Right cardiac atrium (tissue), 5 donors: Measurements from ENCODE around the gene CACFD1. TPM values are rescaled to one million over a fixed set of nuclear protein-coding genes. Genes with fewer than 3 reads are reported as not detected.

Experiments used
- polyA plus RNA-seq: library from polyadenylated mRNA; stranded (reverse); fragments of 200-250 nt; gene quantifications from one replicate; pipeline ENCODE4 v1.2.3, GENCODE V29; 2013
- total RNA-seq, 4 donors: library from RNA; stranded (reverse); fragmentation: NEBNext Ultra II Directional; extraction: Animal tissue kit (Norgen Biotek cat#: 25700); gene quantifications; one replicate each; pipeline ENCODE4 v1.2.1, GENCODE V29; 2021
- donor health status: healthy with polysubstance abuse.
- donor health status: DM: no; HTN: yes; CAD: no.
- donor health status: DM: no; HTN: no; CAD: no.
- donor health status: DM: no; HTN: yes; CAD: no; lungs with severe emphysema.
- donor health status: DM: yes; HTN: yes; CAD: no.

CACFD1 gene
- total and polyA plus RNA-seq, 5 donors, result 10.8 to 13.9 (median 13.7) TPM

Other genes with a start within 250 kb of the CACFD1 start
- 1 to 10 TPM in 3 of 4 donors, under 1 TPM in 1; 0.66 to 2.0 (median 1.6) TPM for gene ABO, start 184.8 kb upstream of the CACFD1 start, total RNA-seq
- 1.0 TPM for gene ABO, start 184.8 kb upstream of the CACFD1 start, polyA plus RNA-seq
- gene SURF6, start 123.8 kb upstream of the CACFD1 start, total RNA-seq, result 10 to 100 TPM; 10.9 to 13.2 (median 11.9) TPM
- 13.9 TPM for gene SURF6, start 123.8 kb upstream of the CACFD1 start, polyA plus RNA-seq
- gene MED22, start 111.8 kb upstream of the CACFD1 start, total RNA-seq, result 10 to 100 TPM; 19.0 to 22.7 (median 20.6) TPM
- 15.2 TPM for gene MED22, start 111.8 kb upstream of the CACFD1 start, polyA plus RNA-seq
- gene RPL7A, start 111.8 kb upstream of the CACFD1 start, total RNA-seq, result 1,000 to 10,000 TPM in 3 of 4 donors, 100 to 1,000 TPM in 1; 973 to 1,213 (median 1,047) TPM
- 1,455 TPM for gene RPL7A, start 111.8 kb upstream of the CACFD1 start, polyA plus RNA-seq
- 10 to 100 TPM; 34.0 to 54.4 (median 43.1) TPM for gene SURF1, start 103.5 kb upstream of the CACFD1 start, total RNA-seq
- 98.8 TPM for gene SURF1, start 103.5 kb upstream of the CACFD1 start, polyA plus RNA-seq
- gene SURF2, start 103.4 kb upstream of the CACFD1 start, total RNA-seq, result 10 to 100 TPM; 11.3 to 13.3 (median 12.5) TPM
- 23.4 TPM for gene SURF2, start 103.4 kb upstream of the CACFD1 start, polyA plus RNA-seq
- gene SURF4, start 83.9 kb upstream of the CACFD1 start, total RNA-seq, result 100 to 1,000 TPM in 1 of 4 donors, 10 to 100 TPM in 3; 70.2 to 129 (median 91.5) TPM
- 67.2 TPM for gene SURF4, start 83.9 kb upstream of the CACFD1 start, polyA plus RNA-seq
- gene STKLD1, start 83.6 kb upstream of the CACFD1 start, total RNA-seq, result 1 to 10 TPM in 1 of 4 donors, under 1 TPM in 2, not detected in 1; 0.31 to 1.0 (median 0.37) TPM
- gene STKLD1, start 83.6 kb upstream of the CACFD1 start, polyA plus RNA-seq, result 1.3 TPM
- gene REXO4, start 42.0 kb upstream of the CACFD1 start, total RNA-seq, result 10 to 100 TPM; 11.9 to 16.3 (median 15.0) TPM
- 10.5 TPM for gene REXO4, start 42.0 kb upstream of the CACFD1 start, polyA plus RNA-seq
- 1 to 10 TPM; 2.1 to 4.1 (median 3.5) TPM for gene ADAMTS13, start 37.6 kb upstream of the CACFD1 start, total RNA-seq
- gene ADAMTS13, start 37.6 kb upstream of the CACFD1 start, polyA plus RNA-seq, result 4.6 TPM
- gene SLC2A6, start 19.1 kb downstream of the CACFD1 start, total RNA-seq, result 1 to 10 TPM; 1.7 to 4.0 (median 3.6) TPM
- 3.7 TPM for gene SLC2A6, start 19.1 kb downstream of the CACFD1 start, polyA plus RNA-seq
- gene MYMK, start 65.0 kb downstream of the CACFD1 start, total RNA-seq, result not detected
- gene MYMK, start 65.0 kb downstream of the CACFD1 start, polyA plus RNA-seq, result not detected
- gene ADAMTSL2, start 74.7 kb downstream of the CACFD1 start, total RNA-seq, result 10 to 100 TPM; 30.3 to 90.2 (median 47.1) TPM
- 37.3 TPM for gene ADAMTSL2, start 74.7 kb downstream of the CACFD1 start, polyA plus RNA-seq
- gene FAM163B, start 149.4 kb downstream of the CACFD1 start, total RNA-seq, result 1 to 10 TPM; 1.2 to 5.4 (median 1.4) TPM
- 2.0 TPM for gene FAM163B, start 149.4 kb downstream of the CACFD1 start, polyA plus RNA-seq
- gene DBH, start 176.4 kb downstream of the CACFD1 start, total RNA-seq, result under 1 TPM in 2 of 4 donors, not detected in 2; 0.09 to 0.14 TPM
- 0.05 TPM for gene DBH, start 176.4 kb downstream of the CACFD1 start, polyA plus RNA-seq